Measurements from ENCODE around the gene HIVEP3. TPM values are rescaled to one million over a fixed set of nuclear protein-coding genes. Genes with fewer than 3 reads are reported as not detected.

HIVEP3 gene
- polyA plus RNA-seq, 1 of the 3 experiments (the other 2 are of a cell fraction) = 6.4 TPM

DNA sequence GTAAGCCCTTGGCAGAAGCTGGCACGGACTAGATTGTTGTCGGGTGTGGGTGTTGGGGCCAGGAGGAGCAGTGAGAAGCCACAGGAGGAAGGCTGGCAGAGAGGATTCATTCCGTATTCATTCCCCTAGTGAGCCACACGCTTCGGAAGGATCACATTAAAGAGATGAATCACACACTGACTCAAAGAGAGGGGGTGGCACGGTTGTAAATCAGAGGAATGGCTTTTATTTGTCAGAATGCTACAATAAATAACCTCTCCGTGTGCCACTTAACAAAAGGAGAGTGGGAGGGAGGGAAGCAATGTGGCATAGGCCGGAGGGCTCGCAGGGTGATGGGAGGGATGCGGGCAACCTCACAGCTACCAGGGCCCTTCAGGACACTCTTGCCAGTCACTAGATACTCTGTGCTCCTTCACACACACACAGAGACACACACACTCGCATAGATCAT lies 135.5 kb downstream of the HIVEP3 start (continued):
- TF ChIP-seq PBX3 (IDR thresholded peaks at IDR 0.05) (peak; percentile 98), USF2 (IDR thresholded peaks at IDR 0.05; ENCODE audit: borderline replicate concordance, low read depth, low read length) (no peak), RXRA (IDR thresholded peaks at IDR 0.05; ENCODE audit: borderline replicate concordance, low read depth) (peak; percentile 70; the same call in 1 of the 2 replicates), TEAD4 (IDR thresholded peaks at IDR 0.05; ENCODE audit: borderline replicate concordance, insufficient read depth) (peak; percentile 56; the same call in 1 of the 2 replicates), POLR2AphosphoS5 (IDR thresholded peaks at IDR 0.05; ENCODE audit: low read depth, low read length) (peak; percentile 75; the same call in 1 of the 2 replicates), ELF1 (IDR thresholded peaks at IDR 0.05) (no peak; the same call in 1 of the 2 replicates), MAX (IDR thresholded peaks at IDR 0.05; ENCODE audit: low read depth) (peak; percentile 81; the same call in 1 of the 2 replicates), SIN3A (IDR thresholded peaks at IDR 0.05; ENCODE audit: borderline replicate concordance, low read depth, low read length) (peak; percentile 84; the same call in 1 of the 2 replicates), SMC3 (IDR thresholded peaks at IDR 0.05; ENCODE audit: low read depth, low read length) (no peak), GATA2 (CRISPR knock-in tag; IDR thresholded peaks at IDR 0.05) (no peak), EP300 (IDR thresholded peaks at IDR 0.05; ENCODE audit: borderline replicate concordance in 1 of 2, low read depth in 1 of 2, low read length in 1 of 2) (peak in 1 of 2 experiments; percentile 92; a peak in 3 of 4 replicates), GABPA (IDR thresholded peaks at IDR 0.05; ENCODE audit: low read depth) (no peak), RAD21 (IDR thresholded peaks at IDR 0.05; ENCODE audit: low read length) (no peak), TCF12 (IDR thresholded peaks at IDR 0.05) (peak; percentile 94)
- TF ChIP-seq, protein P1, sequence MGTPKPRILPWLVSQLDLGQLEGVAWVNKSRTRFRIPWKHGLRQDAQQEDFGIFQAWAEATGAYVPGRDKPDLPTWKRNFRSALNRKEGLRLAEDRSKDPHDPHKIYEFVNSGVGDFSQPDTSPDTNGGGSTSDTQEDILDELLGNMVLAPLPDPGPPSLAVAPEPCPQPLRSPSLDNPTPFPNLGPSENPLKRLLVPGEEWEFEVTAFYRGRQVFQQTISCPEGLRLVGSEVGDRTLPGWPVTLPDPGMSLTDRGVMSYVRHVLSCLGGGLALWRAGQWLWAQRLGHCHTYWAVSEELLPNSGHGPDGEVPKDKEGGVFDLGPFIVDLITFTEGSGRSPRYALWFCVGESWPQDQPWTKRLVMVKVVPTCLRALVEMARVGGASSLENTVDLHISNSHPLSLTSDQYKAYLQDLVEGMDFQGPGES (IDR thresholded peaks at IDR 0.05; ENCODE audit: low read depth, low read length) = no peak
- TF ChIP-seq, protein P2, sequence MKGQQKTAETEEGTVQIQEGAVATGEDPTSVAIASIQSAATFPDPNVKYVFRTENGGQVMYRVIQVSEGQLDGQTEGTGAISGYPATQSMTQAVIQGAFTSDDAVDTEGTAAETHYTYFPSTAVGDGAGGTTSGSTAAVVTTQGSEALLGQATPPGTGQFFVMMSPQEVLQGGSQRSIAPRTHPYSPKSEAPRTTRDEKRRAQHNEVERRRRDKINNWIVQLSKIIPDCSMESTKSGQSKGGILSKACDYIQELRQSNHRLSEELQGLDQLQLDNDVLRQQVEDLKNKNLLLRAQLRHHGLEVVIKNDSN (IDR thresholded peaks at IDR 0.05; ENCODE audit: borderline replicate concordance, low read depth) = no peak
- TF ChIP-seq, protein P3, sequence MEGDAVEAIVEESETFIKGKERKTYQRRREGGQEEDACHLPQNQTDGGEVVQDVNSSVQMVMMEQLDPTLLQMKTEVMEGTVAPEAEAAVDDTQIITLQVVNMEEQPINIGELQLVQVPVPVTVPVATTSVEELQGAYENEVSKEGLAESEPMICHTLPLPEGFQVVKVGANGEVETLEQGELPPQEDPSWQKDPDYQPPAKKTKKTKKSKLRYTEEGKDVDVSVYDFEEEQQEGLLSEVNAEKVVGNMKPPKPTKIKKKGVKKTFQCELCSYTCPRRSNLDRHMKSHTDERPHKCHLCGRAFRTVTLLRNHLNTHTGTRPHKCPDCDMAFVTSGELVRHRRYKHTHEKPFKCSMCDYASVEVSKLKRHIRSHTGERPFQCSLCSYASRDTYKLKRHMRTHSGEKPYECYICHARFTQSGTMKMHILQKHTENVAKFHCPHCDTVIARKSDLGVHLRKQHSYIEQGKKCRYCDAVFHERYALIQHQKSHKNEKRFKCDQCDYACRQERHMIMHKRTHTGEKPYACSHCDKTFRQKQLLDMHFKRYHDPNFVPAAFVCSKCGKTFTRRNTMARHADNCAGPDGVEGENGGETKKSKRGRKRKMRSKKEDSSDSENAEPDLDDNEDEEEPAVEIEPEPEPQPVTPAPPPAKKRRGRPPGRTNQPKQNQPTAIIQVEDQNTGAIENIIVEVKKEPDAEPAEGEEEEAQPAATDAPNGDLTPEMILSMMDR (IDR thresholded peaks at IDR 0.05) = no peak
